Neural cell (in vitro differentiated cells): ENCODE measurements around the gene MADCAM1. TPM values are rescaled to one million over a fixed set of nuclear protein-coding genes. Genes with fewer than 3 reads are reported as not detected.
A peak's percentile ranks its signal among the peaks of the same experiment; 100 is the strongest.

Experiments
- H2AFZ ChIP-seq: fragments of 200-600, 300-800 bp; sonication (generic), shearing (Covaris generic); 2 replicates; pipeline ENCODE4 v1.6.0; 2014; ENCODE audit warnings: low read depth, mild to moderate bottlenecking, antibody characterized with exemption, low read length, moderate library complexity
- H3F3A ChIP-seq: fragments of 200-600 bp; shearing (Covaris generic); 2 replicates; pipeline ENCODE4 v1.6.1; 2016; ENCODE audit warnings: mild to moderate bottlenecking, moderate library complexity, mixed read lengths, antibody characterized with exemption, low read length; ENCODE audit not compliant: insufficient read depth, poor library complexity, severe bottlenecking
- H3K27ac ChIP-seq: fragments of 200-600, 300-800 bp; sonication (generic), shearing (Covaris generic); 2 replicates; pipeline ENCODE4 v1.5.1; 2014; ENCODE audit warnings: mild to moderate bottlenecking, low read length, moderate library complexity
- H3K27me3 ChIP-seq: fragments of 300-800, 200-600 bp; sonication (generic), shearing (Covaris generic); 2 replicates; pipeline ENCODE4 v1.6.0; 2014; ENCODE audit warnings: mild to moderate bottlenecking, low read depth, low read length, moderate library complexity; ENCODE audit not compliant: insufficient read depth
- H3K36me3 ChIP-seq: fragments of 300-800, 200-600 bp; sonication (generic), shearing (Covaris generic); 2 replicates; pipeline ENCODE4 v1.5.1; 2014; ENCODE audit warnings: mild to moderate bottlenecking, antibody characterized with exemption, low read length, moderate library complexity; ENCODE audit not compliant: insufficient read depth
- H3K4me2 ChIP-seq: fragments of 300-800, 200-600 bp; sonication (generic), shearing (Covaris generic); 2 replicates; pipeline ENCODE4 v1.6.0; 2014; ENCODE audit warnings: mild to moderate bottlenecking, low read length
- H3K4me3 ChIP-seq: fragments of 300-800, 200-600 bp; sonication (generic), shearing (Covaris generic); 2 replicates; pipeline ENCODE4 v1.5.1; 2014; ENCODE audit warnings: mild to moderate bottlenecking, low read length, moderate library complexity
- H3K79me2 ChIP-seq: fragments of 200-600 bp; shearing (Covaris generic); replicated peaks from 2 replicates; pipeline ENCODE4 v1.6.0; 2014; ENCODE audit warnings: mild to moderate bottlenecking, low read length, moderate library complexity; ENCODE audit not compliant: insufficient read depth
- H3K9ac ChIP-seq: fragments of 300-800, 200-600 bp; sonication (generic), shearing (Covaris generic); 2 replicates; pipeline ENCODE4 v1.6.1; 2016; ENCODE audit warnings: mild to moderate bottlenecking, low read length, mixed read lengths
- H3K9me2 ChIP-seq: fragments of 200-600 bp; shearing (Covaris generic); 2 replicates; pipeline ENCODE4 v1.6.1; 2016; ENCODE audit warnings: mild to moderate bottlenecking, low read length, mixed read lengths; ENCODE audit not compliant: insufficient read depth
- H3K9me3 ChIP-seq: fragments of 200-600, 300-800 bp; sonication (generic), shearing (Covaris generic); 2 replicates; pipeline ENCODE4 v1.6.1; 2016; ENCODE audit warnings: mild to moderate bottlenecking, mixed run types, low read length, moderate library complexity, mixed read lengths
- H4K20me1 ChIP-seq: fragments of 200-600 bp; shearing (Covaris generic); 2 replicates; pipeline ENCODE4 v1.6.1; 2016; ENCODE audit warnings: mild to moderate bottlenecking, mixed run types; ENCODE audit not compliant: insufficient read depth
- CTCF ChIP-seq: fragments of 450-650 bp; IDR thresholded peaks from 2 replicates; pipeline ENCODE4 v1.5.1; 2014; ENCODE audit warnings: antibody characterized with exemption, mild to moderate bottlenecking, moderate library complexity; ENCODE audit not compliant: poor library complexity, severe bottlenecking
- EP300 ChIP-seq: fragments of 450-650 bp; conservative IDR thresholded peaks from 2 replicates; pipeline ENCODE4 v1.6.1; 2014; ENCODE audit warnings: antibody characterized with exemption, mild to moderate bottlenecking, moderate library complexity; ENCODE audit not compliant: poor library complexity, severe bottlenecking
- EZH2 ChIP-seq: fragments of 200-600, 300-800 bp; shearing (Covaris generic), sonication (generic); IDR thresholded peaks from 2 replicates; pipeline ENCODE4 v1.6.1; 2014; ENCODE audit warnings: antibody characterized with exemption, low read length, borderline replicate concordance, mild to moderate bottlenecking; ENCODE audit not compliant: insufficient read depth, poor library complexity, severe bottlenecking
- MXI1 ChIP-seq: fragments of 450-650 bp; conservative IDR thresholded peaks from 2 replicates; pipeline ENCODE4 v1.6.1; 2014; ENCODE audit warnings: antibody characterized with exemption, mild to moderate bottlenecking; ENCODE audit not compliant: poor library complexity, severe bottlenecking
- POLR2AphosphoS5 ChIP-seq: IDR thresholded peaks from 2 replicates; pipeline ENCODE4 v1.6.1; 2012
- RAD21 ChIP-seq: fragments of 450-650 bp; conservative IDR thresholded peaks from 2 replicates; pipeline ENCODE4 v1.6.1; 2014; ENCODE audit warnings: antibody characterized with exemption, mild to moderate bottlenecking, moderate library complexity
- SMC3 ChIP-seq: fragments of 450-650 bp; conservative IDR thresholded peaks from 2 replicates; pipeline ENCODE4 v1.6.1; 2014; ENCODE audit warnings: antibody characterized with exemption, mild to moderate bottlenecking, moderate library complexity; ENCODE audit not compliant: poor library complexity
- TAF1 ChIP-seq: IDR thresholded peaks from 2 replicates; pipeline ENCODE4 v1.6.1; 2012; ENCODE audit warnings: low read depth
- polyA plus RNA-seq: library from polyadenylated mRNA; depleted of rRNA; stranded (reverse); fragments of >200 nt; gene quantifications from 2 replicates; pipeline ENCODE4 v1.2.3, GENCODE V29; 2014
- TF ChIP-seq, protein P1 (sequence below): IDR thresholded peaks from 2 replicates; pipeline ENCODE4 v1.6.1; 2012; ENCODE audit warnings: borderline replicate concordance

MADCAM1 gene
- polyA plus RNA-seq, 1 donor from 2014 or later = 1.0 TPM

GRCh38 chr19:506404-507285, 10.4 kb downstream of the MADCAM1 start:
- H3K79me2 ChIP-seq = peaks cover 12% of the 10 kb centered on the region
- H3K27me3 ChIP-seq = no peaks in the 10 kb centered on the region
- peak overlapping the region; percentile 98 for H3K27ac ChIP-seq
- H2AFZ ChIP-seq = peak overlapping the region; percentile 94
- H3K9me2 ChIP-seq = no peaks in the 10 kb centered on the region
- H3K36me3 ChIP-seq = no peaks in the 10 kb centered on the region
- no peaks in the 10 kb centered on the region for H3F3A ChIP-seq
- TF ChIP-seq POLR2AphosphoS5 (peak; percentile 79), EP300 (peak; percentile 65), MXI1 (peak; percentile 81), TAF1 (no peak), RAD21 (peak; percentile 93), CTCF (peak; percentile 100), EZH2 (no peak), SMC3 (peak; percentile 98)
- TF ChIP-seq, protein P1, sequence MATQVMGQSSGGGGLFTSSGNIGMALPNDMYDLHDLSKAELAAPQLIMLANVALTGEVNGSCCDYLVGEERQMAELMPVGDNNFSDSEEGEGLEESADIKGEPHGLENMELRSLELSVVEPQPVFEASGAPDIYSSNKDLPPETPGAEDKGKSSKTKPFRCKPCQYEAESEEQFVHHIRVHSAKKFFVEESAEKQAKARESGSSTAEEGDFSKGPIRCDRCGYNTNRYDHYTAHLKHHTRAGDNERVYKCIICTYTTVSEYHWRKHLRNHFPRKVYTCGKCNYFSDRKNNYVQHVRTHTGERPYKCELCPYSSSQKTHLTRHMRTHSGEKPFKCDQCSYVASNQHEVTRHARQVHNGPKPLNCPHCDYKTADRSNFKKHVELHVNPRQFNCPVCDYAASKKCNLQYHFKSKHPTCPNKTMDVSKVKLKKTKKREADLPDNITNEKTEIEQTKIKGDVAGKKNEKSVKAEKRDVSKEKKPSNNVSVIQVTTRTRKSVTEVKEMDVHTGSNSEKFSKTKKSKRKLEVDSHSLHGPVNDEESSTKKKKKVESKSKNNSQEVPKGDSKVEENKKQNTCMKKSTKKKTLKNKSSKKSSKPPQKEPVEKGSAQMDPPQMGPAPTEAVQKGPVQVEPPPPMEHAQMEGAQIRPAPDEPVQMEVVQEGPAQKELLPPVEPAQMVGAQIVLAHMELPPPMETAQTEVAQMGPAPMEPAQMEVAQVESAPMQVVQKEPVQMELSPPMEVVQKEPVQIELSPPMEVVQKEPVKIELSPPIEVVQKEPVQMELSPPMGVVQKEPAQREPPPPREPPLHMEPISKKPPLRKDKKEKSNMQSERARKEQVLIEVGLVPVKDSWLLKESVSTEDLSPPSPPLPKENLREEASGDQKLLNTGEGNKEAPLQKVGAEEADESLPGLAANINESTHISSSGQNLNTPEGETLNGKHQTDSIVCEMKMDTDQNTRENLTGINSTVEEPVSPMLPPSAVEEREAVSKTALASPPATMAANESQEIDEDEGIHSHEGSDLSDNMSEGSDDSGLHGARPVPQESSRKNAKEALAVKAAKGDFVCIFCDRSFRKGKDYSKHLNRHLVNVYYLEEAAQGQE = peak; percentile 42
- H3K9me3 ChIP-seq = no peaks in the 10 kb centered on the region
- peak overlapping the region; percentile 100 for H3K4me3 ChIP-seq
- H3K9ac ChIP-seq = peak overlapping the region; percentile 99
- no peak overlapping the region for H3K4me2 ChIP-seq
- no peaks in the 10 kb centered on the region for H4K20me1 ChIP-seq

DNA sequence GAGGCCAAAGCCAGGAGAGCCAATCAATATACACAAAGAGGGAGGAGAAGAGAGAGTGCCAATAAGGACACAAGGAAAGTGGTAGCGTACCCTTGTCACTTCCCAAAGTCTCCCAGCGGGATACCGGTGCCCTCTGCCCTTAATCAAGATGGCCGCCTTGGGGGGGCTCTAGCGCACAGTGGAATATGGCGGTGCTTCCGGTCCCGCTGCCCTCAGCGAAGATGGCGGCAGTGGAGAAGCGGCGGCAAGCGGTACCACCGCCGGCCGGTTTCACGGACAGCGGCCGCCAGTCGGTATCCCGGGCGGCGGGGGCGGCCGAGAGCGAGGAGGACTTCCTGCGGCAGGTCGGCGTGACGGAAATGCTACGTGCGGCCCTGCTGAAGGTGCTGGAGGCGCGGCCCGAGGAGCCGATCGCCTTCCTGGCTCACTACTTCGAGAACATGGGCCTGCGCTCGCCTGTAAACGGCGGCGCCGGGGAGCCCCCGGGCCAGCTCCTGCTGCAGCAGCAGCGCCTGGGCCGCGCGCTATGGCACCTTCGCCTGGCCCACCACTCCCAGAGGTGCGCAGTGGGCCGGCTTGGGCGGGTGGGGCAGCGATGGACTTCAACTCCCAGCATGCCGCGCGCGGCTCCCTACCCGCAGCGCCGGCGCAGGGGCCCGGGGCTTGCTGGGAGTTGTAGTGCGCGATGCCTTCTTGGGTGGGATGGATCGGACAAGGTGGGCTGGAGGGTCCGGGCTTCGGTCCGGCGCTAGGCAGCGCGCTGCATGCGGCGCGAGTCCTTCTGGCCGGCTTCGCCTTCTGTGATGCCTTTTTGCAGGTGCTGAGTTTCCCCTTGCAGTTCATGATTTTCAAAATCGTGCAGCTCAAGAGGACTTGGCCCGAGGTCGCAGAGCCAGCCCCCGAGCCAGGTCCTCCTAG, 11.3 kb downstream of the MADCAM1 start, which contains the start of gene TPGS1:
TSS of gene TPGS1 (plus strand) at position 212 of the 918 bp plus-strand sequence. CDS start at position 222, 10 bp downstream.
- peak within 1 kb of the TSS; percentile 99 for H3K9ac ChIP-seq
- H3K4me3 ChIP-seq = peak within 1 kb of the TSS; percentile 100
- H3K27me3 ChIP-seq = no peaks in the 10 kb centered on the region
- H3K9me3 ChIP-seq = no peaks in the 10 kb centered on the region
- H3K4me2 ChIP-seq = peak within 1 kb of the TSS; percentile 82
- peak within 1 kb of the TSS; percentile 98 for H3K27ac ChIP-seq
- no peaks in the 10 kb centered on the region for H3F3A ChIP-seq
- no peaks in the 10 kb centered on the region for H4K20me1 ChIP-seq
- peak within 1 kb of the TSS; percentile 94 for H2AFZ ChIP-seq
- TF ChIP-seq, protein P1 = peak; percentile 94
- TF ChIP-seq EP300 (no peak), RAD21 (no peak), TAF1 (peak; percentile 82), POLR2AphosphoS5 (peak; percentile 80), MXI1 (peak; percentile 8), EZH2 (no peak), CTCF (no peak), SMC3 (no peak)
- peaks cover 12% of the 10 kb centered on the region for H3K79me2 ChIP-seq
- no peaks in the 10 kb centered on the region for H3K36me3 ChIP-seq
- H3K9me2 ChIP-seq = no peaks in the 10 kb centered on the region
